IgD-negative memory B cell (primary cell): Measurements from ENCODE around the gene ZNRF3. TPM values are rescaled to one million over a fixed set of nuclear protein-coding genes. Genes with fewer than 3 reads are reported as not detected.
"Not testable (repeated sequence)": the region's sequence is repeated elsewhere in the genome, so short reads cannot be mapped to it uniquely, and the experiment has no call there.

Source experiments
- H3K27ac Mint-ChIP-seq, 3 donors: one replicate each; pipeline ENCODE4 v1.8.0; 2020 to 2022; ENCODE audit warnings: mild to moderate bottlenecking in 3 of 3, mixed read lengths in 3 of 3, moderate library complexity in 1 of 3
- H3K27me3 Mint-ChIP-seq: one replicate; pipeline ENCODE4 v1.8.0; 2021; ENCODE audit warnings: mixed read lengths
- H3K36me3 Mint-ChIP-seq: one replicate; pipeline ENCODE4 v1.8.0; 2020; ENCODE audit warnings: mild to moderate bottlenecking, mixed read lengths
- H3K4me1 Mint-ChIP-seq, 3 donors: one replicate each; pipeline ENCODE4 v1.8.0; 2020 to 2022; ENCODE audit warnings: mixed read lengths in 3 of 3, mild to moderate bottlenecking in 1 of 3
- H3K4me3 Mint-ChIP-seq, 4 donors: one replicate each; pipeline ENCODE4 v1.8.0; 2020 to 2022; ENCODE audit warnings: mild to moderate bottlenecking in 4 of 4, mixed read lengths in 4 of 4, moderate library complexity in 3 of 4
- H3K9me3 Mint-ChIP-seq, 3 donors: one replicate each; pipeline ENCODE4 v1.8.0; 2020 to 2021; ENCODE audit warnings: mixed read lengths in 3 of 3, mild to moderate bottlenecking in 1 of 3
- polyA plus RNA-seq: library from polyadenylated mRNA; unstranded; fragments of 300-500 nt; fragmentation: Illumina TruSeq; gene quantifications from one replicate; pipeline ENCODE4 v1.2.3, GENCODE V29; 2021

ZNRF3 gene
- polyA plus RNA-seq, 1 donor from 2014 or later = 0.16 TPM

DNA sequence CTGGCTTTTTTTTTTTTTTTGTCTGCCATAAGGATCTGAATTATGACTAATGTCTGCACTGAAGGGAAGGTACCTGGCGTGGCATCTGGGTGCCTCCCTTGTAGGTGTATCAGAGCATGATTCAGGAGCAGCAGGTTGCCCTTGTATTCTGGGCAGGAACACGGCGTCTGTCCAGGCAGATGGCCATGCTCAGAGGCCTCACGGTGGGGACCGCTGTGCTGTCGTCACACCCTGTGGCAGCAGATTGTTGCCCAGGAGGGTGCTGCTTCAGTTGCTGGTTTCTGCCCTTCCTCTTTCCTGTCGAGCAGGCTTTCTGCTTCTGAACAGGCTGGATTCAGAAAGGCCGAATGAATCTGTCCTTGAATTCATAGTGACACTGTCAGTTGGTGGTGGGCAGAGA is 11.0 kb downstream of the ZNRF3 start:
- Mint-ChIP-seq H3K27me3 (peaks cover 12% of the 10 kb centered on the region), H3K9me3 (no peaks in the 10 kb centered on the region), H3K36me3 (peaks cover 5% of the 10 kb centered on the region), H3K4me1 (peaks cover 11 to 23% (median 17%) of the 10 kb centered on the region in 3 donors), H3K27ac (no peak overlapping the region), H3K4me3 (no peak overlapping the region)

DNA sequence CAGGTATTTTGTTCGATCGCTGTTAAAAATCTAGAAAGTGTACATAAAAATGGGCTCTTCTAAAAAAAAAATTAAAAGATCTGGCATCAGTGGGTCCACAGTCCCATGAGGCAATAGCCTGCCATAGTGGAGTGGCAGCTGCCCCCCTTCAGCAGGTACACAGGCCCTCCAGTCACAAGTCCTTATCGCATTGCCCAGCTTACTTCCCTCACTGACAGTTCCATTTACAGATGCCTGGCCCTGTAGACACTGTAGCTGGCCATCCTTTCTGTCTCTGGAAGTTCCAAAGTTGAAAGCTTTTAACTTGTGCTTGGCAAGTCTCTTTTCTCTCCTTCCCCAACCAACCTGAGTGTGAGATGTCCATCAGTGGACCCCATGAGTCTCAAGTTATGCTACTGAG is 11.4 kb downstream of the ZNRF3 start:
- H3K4me1 Mint-ChIP-seq = peaks cover 12 to 21% (median 17%) of the 10 kb centered on the region in 3 donors
- H3K27ac Mint-ChIP-seq = no peak overlapping the region
- peaks cover 13% of the 10 kb centered on the region for H3K27me3 Mint-ChIP-seq
- peaks cover 5% of the 10 kb centered on the region for H3K36me3 Mint-ChIP-seq
- no peak overlapping the region for H3K4me3 Mint-ChIP-seq
- H3K9me3 Mint-ChIP-seq = no peaks in the 10 kb centered on the region

DNA sequence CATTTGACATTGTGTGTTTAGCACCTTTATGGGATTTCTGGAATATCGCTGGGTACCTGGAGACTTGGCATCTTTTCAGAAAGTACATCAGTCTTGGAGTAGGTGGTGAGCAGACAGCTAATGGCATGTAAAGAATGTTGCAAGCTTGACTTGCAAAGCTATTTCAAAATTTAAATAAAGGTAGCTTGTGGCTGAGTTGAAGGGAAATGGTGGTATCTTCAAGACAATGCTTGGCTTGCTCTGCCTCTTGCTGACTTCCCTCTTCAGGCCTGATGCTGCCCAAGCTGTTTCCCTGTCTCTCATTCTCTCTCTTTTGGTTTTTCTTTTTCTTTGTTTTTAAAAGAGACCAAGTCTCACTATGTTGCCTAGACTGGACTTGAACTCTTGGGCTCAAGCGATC is 13.2 kb downstream of the ZNRF3 start:
- Mint-ChIP-seq H3K36me3 (peaks cover 2% of the 10 kb centered on the region), H3K9me3 (no peaks in the 10 kb centered on the region), H3K4me3 (no peak overlapping the region), H3K27me3 (peaks cover 15% of the 10 kb centered on the region), H3K4me1 (peaks cover 12 to 22% (median 17%) of the 10 kb centered on the region in 3 donors), H3K27ac (no peak overlapping the region)

DNA sequence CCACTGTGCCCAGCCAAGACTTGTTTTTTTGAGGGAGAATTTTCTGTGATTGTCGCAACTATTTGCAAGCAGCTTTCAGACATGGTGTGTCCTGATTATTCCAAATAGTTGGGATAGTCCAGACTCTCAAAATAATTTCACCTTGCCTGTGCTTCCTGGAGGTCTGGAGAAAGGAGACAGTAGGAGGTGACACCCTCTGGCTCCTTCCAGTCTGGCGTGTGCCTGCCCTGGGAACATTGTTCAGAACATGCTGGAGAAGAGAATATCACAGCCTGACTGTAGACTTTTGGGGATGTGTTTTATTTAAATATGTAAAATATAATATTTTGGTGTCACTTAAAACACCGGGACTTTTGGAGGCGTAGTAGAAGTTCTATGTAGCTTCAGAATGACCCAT is 14.9 kb downstream of the ZNRF3 start:
- H3K4me3 Mint-ChIP-seq = no peak overlapping the region
- peaks cover 12 to 22% (median 17%) of the 10 kb centered on the region in 3 donors for H3K4me1 Mint-ChIP-seq
- peak overlapping the region in 1 of 3 donors; percentile 30 for H3K27ac Mint-ChIP-seq
- peaks cover 2% of the 10 kb centered on the region for H3K36me3 Mint-ChIP-seq
- no peaks in the 10 kb centered on the region for H3K9me3 Mint-ChIP-seq
- H3K27me3 Mint-ChIP-seq = peaks cover 15% of the 10 kb centered on the region

DNA sequence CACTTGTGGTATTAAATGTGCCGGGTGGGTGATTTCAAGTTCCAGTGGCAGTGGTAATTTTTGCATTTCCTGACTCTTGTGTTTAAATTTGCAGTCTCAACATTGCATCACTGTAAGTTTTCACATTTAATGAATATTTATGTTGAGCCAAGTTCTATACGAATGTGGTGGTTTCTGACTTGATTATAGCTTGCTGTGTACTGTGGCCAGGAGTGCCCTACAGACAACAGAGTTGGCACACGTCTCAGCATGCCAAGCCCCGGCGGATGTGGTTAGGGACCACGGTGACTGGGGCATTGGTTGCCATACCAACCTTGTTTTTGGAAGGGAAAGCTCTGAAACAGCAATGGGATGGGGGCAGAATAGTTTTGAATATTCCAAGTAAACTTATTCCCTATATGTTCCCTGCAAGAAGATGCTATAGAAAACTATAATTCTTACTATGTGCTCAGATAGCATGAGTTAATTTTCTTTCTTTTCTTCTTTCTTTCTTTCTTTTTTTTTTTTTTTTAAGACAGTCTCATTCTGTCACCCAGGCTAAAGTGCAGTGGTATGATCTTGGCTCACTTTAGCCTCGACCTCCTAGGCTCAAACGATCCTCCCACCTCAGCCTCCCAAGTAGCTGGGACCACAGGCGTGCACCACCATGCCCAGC is 16.0 kb downstream of the ZNRF3 start:
- peaks cover 12 to 22% (median 17%) of the 10 kb centered on the region in 3 donors for H3K4me1 Mint-ChIP-seq
- H3K36me3 Mint-ChIP-seq = peaks cover 2% of the 10 kb centered on the region
- H3K9me3 Mint-ChIP-seq = no peaks in the 10 kb centered on the region

DNA sequence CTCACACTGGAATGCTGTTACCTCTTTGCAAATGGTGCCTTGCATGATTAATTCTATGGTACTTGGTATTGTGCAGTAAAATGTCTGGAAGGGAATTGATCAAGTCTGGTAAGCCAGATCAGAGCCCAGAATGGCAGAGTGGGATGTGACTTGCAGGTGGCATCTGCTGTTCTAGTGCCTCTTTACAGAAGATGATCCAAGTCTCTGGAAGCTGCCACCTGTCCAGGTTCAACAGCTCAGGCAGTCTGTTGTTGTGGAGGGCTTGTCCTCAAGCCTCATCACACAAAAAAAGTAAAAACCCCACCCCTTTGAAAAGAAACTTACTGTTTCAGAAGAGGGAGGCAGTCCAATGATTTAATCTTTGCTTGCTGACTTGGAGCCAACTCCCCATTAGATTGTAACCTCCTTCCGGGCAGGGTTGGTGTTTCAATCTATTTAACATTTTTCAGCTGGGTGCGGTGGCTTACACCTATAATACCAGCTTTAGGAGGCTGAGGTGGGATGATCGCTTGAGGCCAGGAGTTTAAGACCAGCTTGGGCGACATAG is 17.1 kb downstream of the ZNRF3 start:
- Mint-ChIP-seq H3K4me1 (peaks cover 12 to 22% (median 17%) of the 10 kb centered on the region in 3 donors), H3K27ac (no peak overlapping the region), H3K9me3 (no peaks in the 10 kb centered on the region), H3K4me3 (no peak overlapping the region), H3K27me3 (peaks cover 15% of the 10 kb centered on the region), H3K36me3 (peaks cover 2% of the 10 kb centered on the region)

More for the DNA sequence above, 16.0 kb downstream of the ZNRF3 start:
- peaks cover 16% of the 10 kb centered on the region for H3K27me3 Mint-ChIP-seq
- peak overlapping the region in 1 of 3 donors; percentile 17 for H3K27ac Mint-ChIP-seq
- peak overlapping the region in 1 of 4 donors; percentile 11 for H3K4me3 Mint-ChIP-seq

DNA sequence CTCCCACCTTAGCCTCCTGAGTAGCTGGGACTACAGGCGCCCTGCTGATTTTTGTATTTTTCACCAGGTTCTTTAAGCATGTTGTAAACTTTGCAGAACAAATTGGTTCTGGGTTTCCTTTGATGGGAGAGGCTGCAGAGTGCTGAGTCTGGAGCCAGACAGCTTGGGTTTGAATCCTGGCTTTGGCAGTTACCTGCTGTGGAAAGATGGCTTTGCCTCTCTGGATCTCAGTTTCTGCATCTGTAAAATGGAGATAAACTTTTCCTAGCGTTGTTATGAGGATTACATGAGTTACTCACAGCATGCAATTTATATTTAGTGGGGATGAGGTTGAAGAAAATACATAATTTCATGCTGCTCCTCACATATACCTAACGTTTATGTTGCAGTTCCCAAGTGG is 19.1 kb downstream of the ZNRF3 start:
- Mint-ChIP-seq H3K9me3 (no peaks in the 10 kb centered on the region), H3K27ac (no peak overlapping the region)

DNA sequence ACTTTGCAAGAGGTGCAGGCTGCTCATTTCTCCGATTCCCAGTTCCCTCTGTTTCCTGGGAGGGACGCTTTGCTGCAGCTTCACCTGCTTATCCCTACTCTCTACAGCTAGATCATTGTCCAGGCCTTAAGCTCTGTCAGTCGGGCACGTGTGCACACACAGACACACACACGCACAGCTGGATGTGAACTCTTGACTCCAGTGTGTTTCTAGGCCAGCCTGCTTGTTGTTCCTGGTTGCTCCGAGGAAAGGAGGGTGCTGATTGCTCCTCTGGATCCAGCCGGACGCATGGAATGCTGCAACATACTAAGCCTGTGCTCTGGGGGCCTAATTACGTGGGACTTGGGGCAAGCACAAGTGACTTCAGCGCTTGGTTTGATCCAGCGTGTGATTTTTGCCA is 19.7 kb downstream of the ZNRF3 start:
- H3K9me3 Mint-ChIP-seq = no peaks in the 10 kb centered on the region
- peaks cover 12% of the 10 kb centered on the region for H3K27me3 Mint-ChIP-seq
- H3K36me3 Mint-ChIP-seq = no peaks in the 10 kb centered on the region
- peaks cover 6 to 9% (median 9%) of the 10 kb centered on the region in 3 donors for H3K4me1 Mint-ChIP-seq
- no peak overlapping the region for H3K27ac Mint-ChIP-seq
- H3K4me3 Mint-ChIP-seq = no peak overlapping the region

More for the DNA sequence above, 19.1 kb downstream of the ZNRF3 start:
- Mint-ChIP-seq H3K36me3 (no peaks in the 10 kb centered on the region), H3K27me3 (peaks cover 15% of the 10 kb centered on the region), H3K4me1 (peaks cover 6 to 10% (median 9%) of the 10 kb centered on the region in 3 donors), H3K4me3 (no peak overlapping the region)

DNA sequence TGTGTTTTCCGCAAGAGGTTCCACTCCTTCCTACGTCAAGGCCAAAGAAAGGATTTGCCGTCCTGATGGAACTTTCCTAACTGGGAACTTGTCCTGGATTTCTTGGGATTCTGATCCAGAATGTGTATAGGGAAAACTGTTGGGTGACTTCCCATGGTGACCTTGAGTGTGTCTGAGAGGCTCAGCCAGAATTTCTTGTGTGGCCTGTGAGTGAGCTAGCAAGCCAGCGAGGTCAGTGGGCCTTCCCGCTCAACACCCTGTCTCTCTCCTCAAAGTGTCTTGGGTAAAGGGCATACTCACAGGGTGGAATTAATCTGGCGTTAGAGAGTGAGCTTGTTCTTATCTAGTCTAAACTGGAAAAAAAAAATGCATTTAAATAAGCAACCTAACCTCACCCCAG is 20.4 kb downstream of the ZNRF3 start:
- Mint-ChIP-seq H3K27me3 (peaks cover 13% of the 10 kb centered on the region), H3K36me3 (no peaks in the 10 kb centered on the region), H3K9me3 (no peaks in the 10 kb centered on the region), H3K27ac (no peak overlapping the region), H3K4me1 (peaks cover 4 to 6% (median 5%) of the 10 kb centered on the region in 3 donors), H3K4me3 (no peak overlapping the region)

DNA sequence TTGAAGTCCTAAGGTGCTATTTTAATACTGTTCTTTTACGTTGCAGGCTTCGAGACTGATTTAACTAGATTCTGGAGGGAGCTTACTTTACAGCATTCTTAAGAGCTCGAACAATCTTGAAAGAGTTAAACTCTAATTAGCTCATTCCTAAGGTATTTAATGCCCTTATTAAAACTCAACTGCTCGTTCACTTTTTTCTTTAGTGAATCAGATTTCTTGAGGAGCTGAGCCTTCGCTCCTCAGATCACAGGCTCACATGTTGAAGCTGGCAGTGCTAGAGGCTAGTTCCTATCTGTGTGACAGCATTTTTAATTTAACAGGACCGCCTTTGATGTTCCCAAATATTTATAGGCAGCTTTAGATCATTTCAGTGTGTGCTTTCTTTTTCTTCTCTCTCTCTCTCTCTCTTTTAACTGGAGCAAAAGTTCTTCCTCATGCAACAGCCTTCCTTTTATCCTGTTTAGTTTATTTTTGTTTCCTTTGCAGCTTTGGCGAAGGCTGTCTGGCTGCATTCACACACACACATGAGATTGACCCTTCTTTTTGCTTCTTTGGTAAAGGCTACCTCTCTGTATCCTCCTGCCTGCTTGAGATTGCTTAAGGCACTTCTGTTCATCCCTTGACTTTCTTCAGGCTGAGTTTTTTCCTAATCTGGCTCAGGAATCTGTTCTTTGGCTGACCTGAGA is 21.0 kb downstream of the ZNRF3 start:
- no peaks in the 10 kb centered on the region for H3K9me3 Mint-ChIP-seq
- peaks cover 10% of the 10 kb centered on the region for H3K27me3 Mint-ChIP-seq
- H3K36me3 Mint-ChIP-seq = no peaks in the 10 kb centered on the region
- H3K4me3 Mint-ChIP-seq = no peak overlapping the region
- H3K4me1 Mint-ChIP-seq = peaks cover under 1 to 1% (median under 1%) of the 10 kb centered on the region in 3 donors
- H3K27ac Mint-ChIP-seq = no peak overlapping the region

DNA sequence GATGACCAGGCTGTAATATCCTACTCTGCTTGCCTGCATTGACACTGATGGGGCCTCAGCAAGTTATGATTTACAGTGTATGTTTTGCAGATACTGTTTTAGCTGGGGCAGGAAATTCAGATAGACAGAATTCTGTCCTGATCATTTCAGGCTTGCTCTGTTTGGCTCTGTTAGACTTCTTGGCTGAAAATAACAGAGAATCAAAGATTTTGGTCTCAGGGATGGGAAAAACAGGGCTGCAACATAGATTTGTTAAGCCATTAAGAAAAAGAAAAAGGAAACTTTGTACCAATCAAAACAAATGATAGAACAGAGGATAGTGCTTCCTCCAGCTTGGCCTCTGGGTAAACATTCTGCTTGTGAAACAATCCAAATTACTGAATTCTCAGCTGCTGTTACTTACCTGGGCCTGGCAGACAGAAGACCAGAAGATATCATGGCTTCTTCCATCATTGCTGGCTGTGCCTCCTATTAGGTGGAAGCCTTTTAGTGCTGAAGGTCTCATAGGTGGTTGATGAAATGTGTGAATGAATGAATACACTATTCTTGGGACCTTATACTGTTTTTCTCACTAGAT is 22.0 kb downstream of the ZNRF3 start:
- H3K9me3 Mint-ChIP-seq = no peaks in the 10 kb centered on the region
- H3K4me3 Mint-ChIP-seq = no peak overlapping the region
- no peaks in the 10 kb centered on the region for H3K36me3 Mint-ChIP-seq
- no peak overlapping the region for H3K27ac Mint-ChIP-seq
- no peaks in the 10 kb centered on the region for H3K4me1 Mint-ChIP-seq
- peaks cover 13% of the 10 kb centered on the region for H3K27me3 Mint-ChIP-seq

DNA sequence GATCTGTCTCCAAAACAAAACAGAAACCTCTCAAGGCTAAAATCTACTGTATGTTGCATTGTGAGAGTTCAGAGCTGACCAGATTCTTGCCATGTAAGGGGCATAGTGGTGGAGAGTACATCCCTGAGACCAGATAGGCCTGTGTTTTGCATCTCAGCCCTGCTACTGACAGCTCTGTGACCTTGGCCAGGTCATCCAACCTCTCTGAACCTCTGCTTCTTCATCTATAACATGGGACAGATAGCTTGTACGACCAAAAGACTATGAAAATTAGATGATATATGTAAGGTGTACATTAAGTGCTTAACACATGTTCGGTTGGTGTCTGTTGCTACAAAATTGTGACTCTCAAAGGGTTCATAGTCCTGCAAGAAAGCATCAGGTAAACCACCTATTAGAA is 22.9 kb downstream of the ZNRF3 start:
- H3K27ac Mint-ChIP-seq = no peak overlapping the region
- H3K4me3 Mint-ChIP-seq = no peak overlapping the region
- no peaks in the 10 kb centered on the region for H3K9me3 Mint-ChIP-seq
- H3K27me3 Mint-ChIP-seq = peaks cover 16% of the 10 kb centered on the region
- no peaks in the 10 kb centered on the region for H3K4me1 Mint-ChIP-seq
- H3K36me3 Mint-ChIP-seq = no peaks in the 10 kb centered on the region

DNA sequence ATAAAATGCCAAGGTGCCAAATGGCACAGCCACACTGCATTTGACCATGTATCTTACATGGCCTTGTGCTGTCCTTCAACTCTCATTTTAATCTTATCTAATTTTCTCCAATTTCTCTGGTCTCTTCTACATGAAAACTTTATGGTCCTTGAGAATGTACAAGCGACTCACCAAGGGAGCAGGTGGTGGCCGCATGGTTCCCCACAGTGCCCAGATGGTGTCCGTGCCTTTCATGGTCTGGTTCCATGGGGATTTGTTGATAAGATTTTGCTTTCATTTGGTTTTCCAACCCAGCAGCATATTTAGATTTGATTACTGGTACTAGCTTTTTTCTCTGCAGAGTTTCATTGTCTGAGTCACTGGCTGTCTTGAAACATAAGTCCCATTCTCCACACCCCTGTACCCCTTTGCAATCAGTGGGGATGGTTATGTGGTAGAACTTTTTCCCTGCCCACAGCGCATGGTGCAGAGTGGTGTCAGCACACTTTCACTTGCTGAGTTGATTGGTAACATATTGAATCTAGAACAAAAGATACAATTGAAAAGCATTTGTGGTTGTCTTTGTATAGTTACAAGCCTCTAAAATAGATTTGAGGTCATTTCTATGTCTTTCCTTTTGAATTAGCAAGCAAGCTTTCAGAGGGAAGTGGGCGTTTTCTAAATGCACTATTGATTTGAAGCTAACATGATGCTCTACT is 24.1 kb downstream of the ZNRF3 start:
- no peak overlapping the region for H3K4me3 Mint-ChIP-seq
- no peaks in the 10 kb centered on the region for H3K4me1 Mint-ChIP-seq
- no peak overlapping the region for H3K27ac Mint-ChIP-seq
- no peaks in the 10 kb centered on the region for H3K36me3 Mint-ChIP-seq
- no peaks in the 10 kb centered on the region for H3K9me3 Mint-ChIP-seq
- peaks cover 12% of the 10 kb centered on the region for H3K27me3 Mint-ChIP-seq

DNA sequence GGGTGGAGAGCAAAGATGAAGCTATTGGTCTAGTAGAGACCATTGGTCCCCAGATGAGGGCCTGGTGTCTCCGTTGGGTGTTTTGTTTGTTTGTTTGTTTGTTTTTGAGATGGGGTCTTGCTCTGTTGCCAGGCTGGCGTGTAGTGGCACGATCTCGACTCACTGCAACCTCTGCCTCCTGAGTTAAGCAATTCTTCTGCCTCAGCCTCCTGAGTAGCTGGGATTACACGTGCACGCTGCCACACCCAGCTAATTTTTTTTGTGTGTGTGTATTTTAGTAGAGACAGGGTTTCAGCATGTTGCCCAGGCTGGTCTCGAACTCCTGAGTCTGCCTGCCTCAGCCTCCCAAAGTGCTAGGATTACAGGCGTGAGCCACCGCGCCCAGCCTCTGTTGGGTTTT is 25.4 kb downstream of the ZNRF3 start:
- not testable (repeated sequence) for H3K4me1 Mint-ChIP-seq, H3K4me3 Mint-ChIP-seq, H3K36me3 Mint-ChIP-seq, H3K9me3 Mint-ChIP-seq, H3K27ac Mint-ChIP-seq
- H3K27me3 Mint-ChIP-seq = peaks cover 11% of the 10 kb centered on the region

DNA sequence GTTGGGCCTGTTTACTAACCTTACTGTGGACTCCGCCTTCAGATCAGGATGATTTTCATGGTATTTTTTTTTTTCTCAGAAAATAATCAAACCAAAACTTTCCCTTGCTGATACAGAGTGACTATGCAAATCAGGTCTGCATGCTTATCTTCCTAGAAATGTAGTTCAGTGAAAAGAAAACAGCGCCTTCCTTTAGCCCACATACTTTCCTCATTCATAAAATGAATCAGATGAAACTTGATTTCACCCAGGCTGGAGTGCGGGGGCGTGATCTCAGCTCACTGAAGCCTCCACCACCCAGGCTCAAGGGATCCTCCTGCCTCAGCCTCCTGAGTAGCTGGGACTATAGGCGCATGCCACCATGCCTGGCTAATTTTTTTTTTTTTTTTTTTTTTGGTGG is 26.0 kb downstream of the ZNRF3 start:
- H3K4me1 Mint-ChIP-seq = peaks cover 0 to 2% (median 0%) of the 10 kb centered on the region in 3 donors
- peaks cover 13% of the 10 kb centered on the region for H3K27me3 Mint-ChIP-seq
- H3K27ac Mint-ChIP-seq = no peak overlapping the region
- no peaks in the 10 kb centered on the region for H3K36me3 Mint-ChIP-seq
- H3K9me3 Mint-ChIP-seq = peaks cover 0 to 2% (median 0%) of the 10 kb centered on the region in 3 donors
- no peak overlapping the region for H3K4me3 Mint-ChIP-seq
